Skeletal muscle tissue (tissue), 4 donors: Measurements from ENCODE around the gene RPS2. TPM values are rescaled to one million over a fixed set of nuclear protein-coding genes. Genes with fewer than 3 reads are reported as not detected.
"Not testable (repeated sequence)": the region's sequence is repeated elsewhere in the genome, so short reads cannot be mapped to it uniquely, and the experiment has no call there.

Experiments
- H3K27ac ChIP-seq: one replicate; pipeline ENCODE4 v1.7.0; 2013; ENCODE audit warnings: mild to moderate bottlenecking, low read depth, low read length, inconsistent platforms
- H3K27me3 ChIP-seq, 3 donors: one replicate each; pipeline ENCODE4 v1.7.0; 2013; ENCODE audit warnings: low read length in 3 of 3; ENCODE audit not compliant: control insufficient read depth in 3 of 3, insufficient read depth in 3 of 3
- H3K36me3 ChIP-seq, 3 donors: one replicate each; pipeline ENCODE4 v1.7.0; 2013; ENCODE audit warnings: low read length in 3 of 3; ENCODE audit not compliant: control insufficient read depth in 3 of 3, insufficient read depth in 3 of 3
- H3K4me1 ChIP-seq, 3 donors: one replicate each; pipeline ENCODE4 v1.7.0; 2013; ENCODE audit warnings: low read length in 3 of 3, mild to moderate bottlenecking in 3 of 3; ENCODE audit not compliant: control insufficient read depth in 3 of 3, insufficient read depth in 3 of 3
- H3K4me3 ChIP-seq, 3 donors: one replicate each; pipeline ENCODE4 v1.7.0; 2013; ENCODE audit warnings: low read length in 3 of 3
- H3K9ac ChIP-seq, 3 donors: one replicate each; pipeline ENCODE4 v1.7.0; 2013; ENCODE audit warnings: low read length in 3 of 3, mild to moderate bottlenecking in 3 of 3, moderate library complexity in 2 of 3, low read depth in 1 of 3
- H3K9me3 ChIP-seq, 3 donors: one replicate each; pipeline ENCODE4 v1.7.0; 2013; ENCODE audit warnings: low read length in 3 of 3; ENCODE audit not compliant: control insufficient read depth in 3 of 3
- total RNA-seq: library from RNA; depleted of rRNA; stranded (reverse); fragments of >200 nt; gene quantifications from one replicate; pipeline ENCODE4 v1.2.3, GENCODE V29; 2014
- donor health status: Osteomylitis.

Gene RPS2
- total RNA-seq, 1 donor from 2014 or later = 3,178 TPM

GRCh38 chr16:1958143-1958491 is 6.5 kb downstream of the RPS2 start:
- H3K4me1 ChIP-seq = peaks cover 27 to 48% (median 31%) of the 10 kb centered on the region in 3 donors

GRCh38 chr16:1957434-1958142 is 7.0 kb downstream of the RPS2 start:
- Histone ChIP-seq H3K36me3 (peaks cover 16 to 27% (median 22%) of the 10 kb centered on the region in 3 donors), H3K4me1 (peaks cover 25 to 48% (median 29%) of the 10 kb centered on the region in 3 donors)
- not testable (repeated sequence) for H3K9me3 ChIP-seq, H3K4me3 ChIP-seq, H3K27ac ChIP-seq, H3K9ac ChIP-seq, H3K27me3 ChIP-seq

More at GRCh38 chr16:1958143-1958491, 6.5 kb downstream of the RPS2 start:
- H3K27me3 ChIP-seq, H3K9me3 ChIP-seq, H3K9ac ChIP-seq, H3K4me3 ChIP-seq, H3K27ac ChIP-seq: not testable (repeated sequence)
- H3K36me3 ChIP-seq = peaks cover 19 to 29% (median 24%) of the 10 kb centered on the region in 3 donors

DNA sequence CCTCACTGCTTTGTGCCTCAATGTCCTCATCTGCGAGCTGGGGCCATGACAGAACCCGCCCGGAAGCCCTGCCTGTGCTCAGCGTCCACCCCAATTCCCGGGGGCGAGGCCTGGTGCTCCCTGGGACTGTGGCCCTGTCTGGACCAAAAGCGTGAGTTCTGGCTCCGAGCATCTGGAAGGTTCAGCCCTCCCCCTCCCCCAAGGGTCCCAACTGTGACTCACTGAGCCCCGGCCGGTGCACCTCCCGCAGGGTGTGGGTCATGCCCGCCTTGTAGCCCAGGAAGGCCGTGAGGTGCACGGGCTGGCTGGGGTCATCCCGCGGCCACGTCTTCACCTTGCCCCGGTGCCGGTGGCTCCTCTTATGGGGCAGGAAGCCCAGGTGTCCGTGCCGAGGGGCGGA is 10.9 kb downstream of the RPS2 start:
- peak overlapping the region; percentile 78 to 90 (median 88) for H3K4me3 ChIP-seq
- H3K27me3 ChIP-seq = no peaks in the 10 kb centered on the region
- H3K36me3 ChIP-seq = peaks cover 2 to 8% (median 5%) of the 10 kb centered on the region in 3 donors
- peak overlapping the region; percentile 91 to 98 (median 97) for H3K9ac ChIP-seq
- H3K4me1 ChIP-seq = peaks cover 28 to 51% (median 36%) of the 10 kb centered on the region in 3 donors
- H3K27ac ChIP-seq = peak overlapping the region; percentile 97
- no peaks in the 10 kb centered on the region for H3K9me3 ChIP-seq

DNA sequence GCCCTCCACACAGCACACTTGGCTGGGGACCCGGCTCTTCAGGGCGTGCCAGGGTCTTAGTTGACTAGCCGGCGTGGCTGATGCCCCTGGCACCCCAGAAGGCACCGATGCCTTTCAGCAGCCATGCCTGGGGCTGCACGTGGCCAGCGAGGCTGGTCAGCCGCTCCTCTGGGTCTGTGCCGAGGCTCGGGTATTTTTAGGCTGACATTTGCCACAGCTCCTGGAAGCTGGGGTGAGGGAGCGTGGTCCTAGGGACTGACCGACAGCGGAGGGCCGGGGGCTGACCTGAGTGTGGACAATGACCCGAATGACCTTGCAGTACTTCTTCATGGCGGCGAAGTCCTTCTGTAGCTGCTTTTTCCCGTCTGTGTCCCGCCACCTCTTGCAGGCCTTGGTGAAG is 14.1 kb downstream of the RPS2 start:
- no peaks in the 10 kb centered on the region for H3K9me3 ChIP-seq
- peak overlapping the region; percentile 59 to 83 (median 65) for H3K9ac ChIP-seq
- H3K4me3 ChIP-seq = peak overlapping the region; percentile 44 to 54 (median 48)
- peaks cover 49 to 71% (median 59%) of the 10 kb centered on the region in 3 donors for H3K4me1 ChIP-seq
- peaks cover 12 to 15% (median 13%) of the 10 kb centered on the region in 3 donors for H3K36me3 ChIP-seq
- H3K27ac ChIP-seq = peak overlapping the region; percentile 93
- no peaks in the 10 kb centered on the region for H3K27me3 ChIP-seq

DNA sequence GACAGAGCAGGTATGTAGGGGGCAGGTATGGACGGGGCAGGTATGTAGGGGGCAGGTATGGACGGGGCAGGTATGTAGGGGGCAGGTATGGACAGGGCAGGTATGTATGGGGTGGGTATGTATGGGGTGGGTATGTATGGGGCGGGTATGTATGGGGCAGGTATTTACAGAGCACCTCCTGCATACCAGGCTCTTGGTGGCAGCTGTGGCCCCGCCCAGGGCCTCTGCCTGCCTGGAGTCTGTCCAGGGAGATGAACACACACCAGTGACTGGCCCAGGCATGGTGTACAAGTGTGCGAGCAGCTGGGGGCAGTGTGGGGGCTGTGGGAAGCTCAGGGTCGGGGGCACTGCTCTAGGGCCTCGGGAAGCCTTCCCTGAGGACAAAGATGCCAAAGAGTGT is 14.6 kb downstream of the RPS2 start:
- Histone ChIP-seq H3K36me3 (peaks cover 15 to 16% (median 15%) of the 10 kb centered on the region in 3 donors), H3K27me3 (no peaks in the 10 kb centered on the region), H3K4me1 (peaks cover 53 to 76% (median 62%) of the 10 kb centered on the region in 3 donors), H3K9ac (peak overlapping the region; percentile 23 to 83 (median 61)), H3K27ac (peak overlapping the region; percentile 93), H3K4me3 (peak overlapping the region in 2 of 3 donors; percentile 22 to 31), H3K9me3 (no peaks in the 10 kb centered on the region)

- Histone ChIP-seq H3K27ac (peak overlapping the region; percentile 93), H3K9me3 (no peaks in the 10 kb centered on the region), H3K27me3 (no peaks in the 10 kb centered on the region), H3K4me1 (peaks cover 54 to 76% (median 63%) of the 10 kb centered on the region in 3 donors), H3K9ac (peak overlapping the region in 1 of 3 donors; percentile 83), H3K36me3 (peaks cover 15 to 17% (median 15%) of the 10 kb centered on the region in 3 donors), H3K4me3 (no peak overlapping the region)
Observed at GRCh38 chr16:1949507-1949906, 15.1 kb downstream of the RPS2 start.

DNA sequence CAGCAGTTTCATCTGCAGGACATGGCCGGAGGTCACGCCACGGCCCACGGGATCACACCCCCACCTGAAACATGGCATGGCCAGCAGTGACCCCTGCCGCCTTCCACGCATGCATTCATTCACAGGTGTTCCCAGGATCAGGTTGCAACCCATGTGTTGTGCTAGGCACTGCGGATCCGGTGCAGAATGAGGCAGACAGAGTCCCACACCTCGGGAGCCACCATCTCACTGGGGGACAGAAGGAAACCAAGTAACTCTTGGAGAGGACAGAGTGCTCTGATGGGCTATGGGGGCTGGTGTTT is 17.3 kb downstream of the RPS2 start:
- peak overlapping the region in 2 of 3 donors; percentile 29 to 36 for H3K4me3 ChIP-seq
- H3K27me3 ChIP-seq = no peaks in the 10 kb centered on the region
- peak overlapping the region; percentile 40 for H3K27ac ChIP-seq
- H3K9ac ChIP-seq = peak overlapping the region in 2 of 3 donors; percentile 22 to 73
- no peaks in the 10 kb centered on the region for H3K9me3 ChIP-seq
- peaks cover 55 to 76% (median 71%) of the 10 kb centered on the region in 3 donors for H3K4me1 ChIP-seq
- H3K36me3 ChIP-seq = peaks cover 10 to 15% (median 11%) of the 10 kb centered on the region in 3 donors

DNA sequence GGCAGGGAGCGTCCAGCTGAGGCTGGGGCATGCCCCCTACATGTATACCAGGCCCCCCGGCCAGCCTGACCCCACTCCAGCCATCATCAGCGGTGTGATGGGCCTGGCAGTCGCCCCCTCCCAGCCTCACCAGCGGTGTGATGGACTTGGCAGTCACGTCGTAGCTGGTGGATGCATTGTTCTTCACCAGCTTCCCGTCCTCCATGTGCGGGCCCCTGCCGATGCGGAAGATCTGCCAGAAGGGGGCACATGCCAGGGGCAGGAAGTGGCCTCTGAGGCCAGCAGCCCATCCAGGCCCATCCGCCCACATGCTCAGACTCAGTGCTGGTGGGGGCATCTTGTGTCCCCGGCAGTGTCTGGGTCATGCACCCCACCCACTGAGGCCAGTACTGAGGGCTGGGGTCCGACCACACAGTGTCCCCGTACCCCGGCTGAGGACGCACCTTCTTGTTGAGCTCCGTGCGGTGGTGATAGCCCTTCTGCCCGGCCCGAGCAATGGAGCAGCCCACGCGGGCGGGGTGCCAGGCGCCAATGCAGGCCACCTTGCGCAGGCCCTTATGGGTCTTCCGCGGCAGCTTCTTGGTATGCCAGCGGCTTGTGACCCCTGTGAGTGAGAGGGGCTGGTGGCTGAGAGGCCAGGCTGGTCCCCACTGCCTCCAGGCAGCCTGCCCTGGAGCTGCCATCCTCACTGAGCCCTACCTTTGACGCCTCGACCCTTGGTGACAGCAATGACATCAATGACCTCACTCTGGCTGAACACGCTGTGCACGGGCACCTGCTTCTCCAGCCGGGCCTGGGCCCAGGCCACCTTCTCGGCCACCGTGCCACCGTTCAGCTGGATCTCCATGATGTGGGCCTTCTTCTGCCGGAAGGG is 17.9 kb downstream of the RPS2 start:
- H3K36me3 ChIP-seq = peaks cover 10 to 13% (median 11%) of the 10 kb centered on the region in 3 donors
- H3K9me3 ChIP-seq = no peaks in the 10 kb centered on the region
- no peaks in the 10 kb centered on the region for H3K27me3 ChIP-seq
- peak overlapping the region in 2 of 3 donors; percentile 22 to 73 for H3K9ac ChIP-seq
- H3K4me3 ChIP-seq = peak overlapping the region in 2 of 3 donors; percentile 29 to 36
- H3K27ac ChIP-seq = peak overlapping the region; percentile 97
- peaks cover 61 to 79% (median 76%) of the 10 kb centered on the region in 3 donors for H3K4me1 ChIP-seq

DNA sequence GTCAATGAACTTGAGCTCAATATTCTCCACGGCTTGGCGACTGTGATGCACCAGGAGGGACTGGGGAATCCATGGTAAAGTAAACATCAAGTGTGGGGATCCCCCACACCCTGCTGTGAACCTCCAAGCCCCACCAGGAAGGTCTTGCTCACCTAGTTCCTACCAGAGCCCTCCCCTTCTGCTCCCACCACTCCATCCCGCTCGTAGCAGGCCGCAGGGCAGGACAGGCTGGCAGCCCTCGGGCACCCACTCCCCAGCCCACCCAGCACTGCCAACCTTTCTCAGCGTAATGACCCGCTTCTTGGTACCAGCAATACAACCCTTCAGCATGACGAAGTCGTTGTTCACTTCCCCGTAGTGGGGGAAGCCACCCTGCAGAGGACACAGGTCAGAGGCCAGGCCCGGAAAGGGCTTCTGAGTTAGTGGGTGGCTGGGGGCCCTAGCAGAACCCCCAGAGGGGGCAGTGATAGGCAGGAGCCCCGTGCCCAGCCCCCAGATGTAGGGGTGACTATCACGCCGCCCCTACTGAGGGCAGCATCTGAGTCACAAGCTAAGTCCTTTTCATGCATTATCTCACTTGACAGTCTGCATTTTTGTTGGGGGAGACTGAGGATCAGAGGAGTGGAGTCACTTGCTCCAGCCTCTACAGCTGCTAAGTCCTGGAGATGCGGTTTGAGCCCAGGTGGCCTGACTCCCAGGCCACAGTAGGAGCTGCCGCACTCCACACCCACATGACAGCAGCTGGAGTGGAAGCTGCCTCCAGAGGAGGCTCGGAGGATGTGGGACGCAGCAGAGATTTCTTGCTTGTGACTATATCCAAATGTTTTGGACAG is 18.9 kb downstream of the RPS2 start:
- no peaks in the 10 kb centered on the region for H3K9me3 ChIP-seq
- no peak overlapping the region for H3K4me3 ChIP-seq
- H3K27me3 ChIP-seq = no peaks in the 10 kb centered on the region
- H3K27ac ChIP-seq = peak overlapping the region; percentile 97
- H3K9ac ChIP-seq = peak overlapping the region; percentile 10 to 73 (median 45)
- peaks cover 65 to 82% (median 79%) of the 10 kb centered on the region in 3 donors for H3K4me1 ChIP-seq
- H3K36me3 ChIP-seq = peaks cover 12 to 13% (median 13%) of the 10 kb centered on the region in 3 donors
